ENCODE measurements around the gene AK1. TPM values are rescaled to one million over a fixed set of nuclear protein-coding genes. Genes with fewer than 3 reads are reported as not detected.

The AK1 gene
- total RNA-seq = 100 to 1,000 TPM; 553 to 918 (median 731) TPM
- polyA plus RNA-seq = 1,000 to 10,000 TPM in 1 of 2 donors, 100 to 1,000 TPM in 1; 500 to 1,050 TPM
- long read RNA-seq, donor 1, transcript AK1-203 (7 exons, 2,266 nt) = major isoform, 399 of 453 reads
- long read RNA-seq, donor 1, partial matches to known transcripts = 9 of 453 reads
- long read RNA-seq, donor 1, other reads (novel, unspliced or antisense) = 44 of 453 reads
- long read RNA-seq, donor 2, transcript AK1-203 (7 exons, 2,266 nt) = major isoform, 430 of 499 reads
- long read RNA-seq, donor 2, partial matches to known transcripts = 39 of 499 reads
- long read RNA-seq, donor 2, other reads (novel, unspliced or antisense) = 30 of 499 reads
- long read RNA-seq, donor 3, transcript AK1-203 (7 exons, 2,266 nt) = major isoform, 259 of 284 reads
- long read RNA-seq, donor 3, partial matches to known transcripts = 1 of 284 reads
- long read RNA-seq, donor 3, other reads (novel, unspliced or antisense) = 23 of 284 reads

- peak; percentile 70 to 86 (median 78) for ATAC-seq
- Histone ChIP-seq H3K4me3 (peak within 1 kb of the TSS; percentile 50 to 81 (median 69)), H3K27ac (peak within 1 kb of the TSS; percentile 61 to 93 (median 88)), H3K36me3 (peaks cover 0 to 10% (median under 1%) of the 10 kb centered on the region in 9 donors), H3K9me3 (no peaks in the 10 kb centered on the region), H3K4me1 (peaks cover 18 to 66% (median 50%) of the 10 kb centered on the region in 9 donors), H3K27me3 (peaks cover 0 to 12% (median 0%) of the 10 kb centered on the region in 7 donors)
- peak; percentile 85 to 86 for DNase-seq
- intact Hi-C loops (cut with DNase I) = loop anchor here in 3 of 10 donors (5.0 to 10.0 kb wide), 3 partner anchors 40 to 143 kb away; partner anchors contain the start of genes ST6GALNAC4 (in 1 of the 3) and TOR2A (in 1 of the 3)
- TF ChIP-seq CTCF (IDR thresholded peaks at IDR 0.05) = no peak
- 1 to 2% methylated on average over 29 to 44 of the region's 44 CpGs for WGBS, 2 donors
Observed at GRCh38 chr9:127877566-127877998, at the start of gene AK1. TSS of gene AK1 (minus strand) at chr9:127877675. CDS start at chr9:127874617, 3,058 bp downstream.

- peaks cover 19 to 41% (median 33%) of the 10 kb centered on the region in 9 donors for H3K4me1 ChIP-seq
- TF ChIP-seq CTCF (IDR thresholded peaks at IDR 0.05) = no peak
- H3K36me3 ChIP-seq = no peaks in the 10 kb centered on the region
- ATAC-seq = no peak
- peak overlapping the region in 5 of 10 donors; percentile 1 to 36 (median 18) for H3K4me3 ChIP-seq
- peaks cover 6 to 86% (median 39%) of the 10 kb centered on the region in 7 donors for H3K27me3 ChIP-seq
- WGBS, 2 donors = 9 to 15% methylated on average over 19 of the region's 19 CpGs
- intact Hi-C loops (cut with DNase I) = loop anchor here in 5 of 10 donors (5.0 to 10.0 kb wide), 3 partner anchors 422 to 712 kb away; no protein-coding TSS in a partner anchor
- H3K9me3 ChIP-seq = no peaks in the 10 kb centered on the region
- DNase-seq = no peak
- H3K27ac ChIP-seq = no peak overlapping the region
Observed at GRCh38 chr9:127926906-127927200, 49.4 kb upstream of the AK1 start.

GRCh38 chr9:127925959-127926905 is 48.8 kb upstream of the AK1 start:
- H3K27ac ChIP-seq = no peak overlapping the region
- WGBS, 2 donors = 63 to 79% methylated on average over 14 of the region's 14 CpGs
- TF ChIP-seq CTCF (IDR thresholded peaks at IDR 0.05) = no peak
- no peaks in the 10 kb centered on the region for H3K36me3 ChIP-seq
- peaks cover 17 to 42% (median 35%) of the 10 kb centered on the region in 9 donors for H3K4me1 ChIP-seq
- H3K4me3 ChIP-seq = no peak overlapping the region
- H3K9me3 ChIP-seq = no peaks in the 10 kb centered on the region
- ATAC-seq (no peak), DNase-seq (no peak)
- intact Hi-C loops (cut with DNase I) = loop anchor here in 5 of 10 donors (5.0 to 10.0 kb wide), 3 partner anchors 421 to 711 kb away; no protein-coding TSS in a partner anchor
- H3K27me3 ChIP-seq = peaks cover 6 to 86% (median 39%) of the 10 kb centered on the region in 7 donors
